K562 (cell line): Measurements from ENCODE around the gene MRPL4. TPM values are rescaled to one million over a fixed set of nuclear protein-coding genes. Genes with fewer than 3 reads are reported as not detected.

Experiments
- ATAC-seq: fragments of 200-7000 bp; cut with Tn5 transposase; 3 replicates; pipeline ENCODE4 v1.9.1; 2020; ENCODE audit warnings: moderate library complexity
- BruUV-seq: library from RNA; stranded (reverse); fragments of 400-500 nt; replicated peaks from 2 replicates; lab custom pipeline; 2021; lab: Mats Ljungman, UMichigan
- CTCF ChIA-PET: fragments of 300-600 bp; formaldehyde crosslinking; extraction: SDS; loops from one replicate; lab custom pipeline; 2021; ENCODE audit warnings: low intra/inter-chr PET ratio; lab: Yijun Ruan, JAX
- POLR2A ChIA-PET: fragments of 300-600, 350-650 bp; sonication (Branson Sonifier 250); formaldehyde crosslinking; extraction: SDS; loops from one replicate; lab custom pipeline; 2021; ENCODE audit warnings: antibody characterized with exemption, inconsistent platforms; lab: Yijun Ruan, JAX
- DNase-seq, 4 experiments: peaks; one replicate each; pipeline versions ENCODE4 v3.0.0 to v3.0.0-alpha.2; 2011 to 2018; ENCODE audit warnings: low spot score in 3 of 4, mixed read lengths in 3 of 4; ENCODE audit errors: extremely low read depth in 1 of 4
- FAIRE-seq: peaks from 2 replicates; lab custom pipeline; 2011; peaks lifted over from hg19 to GRCh38; lab: Jason Lieb, UNC
- H2AFZ ChIP-seq: 2 replicates; pipeline ENCODE4 v1.6.0; 2011; ENCODE audit warnings: low read depth, low read length, control low read depth, inconsistent platforms
- H3K27ac ChIP-seq: fragments of 200-600 bp; 3 replicates; pipeline ENCODE4 v1.8.0; 2011; ENCODE audit warnings: low read depth, mild to moderate bottlenecking, control low read depth, inconsistent platforms, low read length, moderate library complexity, mixed read lengths; ENCODE audit errors: extremely low read depth
- H3K27me3 ChIP-seq, 2 experiments: fragments of 300-600 bp in 1 of 2; 2 replicates in 1 of 2; 3 replicates in 1 of 2; pipeline versions ENCODE4 v1.6.0 to v1.8.0; 2011; ENCODE audit warnings: inconsistent platforms in 2 of 2, low read length in 2 of 2, mild to moderate bottlenecking in 1 of 2, mixed read lengths in 1 of 2, moderate library complexity in 1 of 2; ENCODE audit not compliant: control insufficient read depth in 2 of 2, insufficient read depth in 2 of 2
- H3K36me3 ChIP-seq: fragments of 300-600 bp; 3 replicates; pipeline ENCODE4 v1.8.0; 2011; ENCODE audit warnings: mild to moderate bottlenecking, low read length, inconsistent platforms; ENCODE audit not compliant: control insufficient read depth, insufficient read depth
- H3K4me1 ChIP-seq, 2 experiments: fragments of 200-600 bp in 1 of 2; replicated peaks in 1 of 2; 2 replicates in 1 of 2; 3 replicates in 1 of 2; pipeline versions ENCODE4 v1.5.1 to v1.8.0; 2011; ENCODE audit warnings: inconsistent platforms in 2 of 2, low read length in 2 of 2, mild to moderate bottlenecking in 1 of 2, mixed read lengths in 1 of 2, moderate library complexity in 1 of 2; ENCODE audit not compliant: control insufficient read depth in 2 of 2, insufficient read depth in 2 of 2
- H3K4me2 ChIP-seq: 2 replicates; pipeline ENCODE4 v1.6.1; 2011; ENCODE audit warnings: low read length, control low read depth, inconsistent platforms, mixed read lengths; ENCODE audit not compliant: insufficient read depth
- H3K4me3 ChIP-seq: fragments of 200-600 bp; sonication (generic), shearing (Covaris generic); 2 replicates; pipeline ENCODE4 v1.5.1; 2016; ENCODE audit warnings: control low read depth, inconsistent platforms
- H3K79me2 ChIP-seq: fragments of 200-600 bp; 3 replicates; pipeline ENCODE4 v1.8.0; 2011; ENCODE audit warnings: low read length, inconsistent platforms; ENCODE audit not compliant: control insufficient read depth, insufficient read depth
- H3K9ac ChIP-seq, 2 experiments: 2 replicates each; pipeline versions ENCODE4 v1.6.0 to v1.6.1; 2011; ENCODE audit warnings: low read depth in 2 of 2, low read length in 2 of 2, control low read depth in 1 of 2, inconsistent platforms in 1 of 2, mild to moderate bottlenecking in 1 of 2, mixed read lengths in 1 of 2; ENCODE audit not compliant: insufficient read depth in 1 of 2
- H3K9me1 ChIP-seq: one replicate; pipeline ENCODE4 v1.6.0; 2011; ENCODE audit warnings: inconsistent platforms, mild to moderate bottlenecking, low read length, moderate library complexity; ENCODE audit not compliant: control insufficient read depth, insufficient read depth
- H3K9me3 ChIP-seq: replicated peaks from 2 replicates; pipeline ENCODE4 v1.5.1; 2011; ENCODE audit warnings: low read depth, low read length, inconsistent platforms; ENCODE audit not compliant: control insufficient read depth, insufficient read depth
- H4K20me1 ChIP-seq: replicated peaks from 2 replicates; pipeline ENCODE4 v1.6.1; 2011; ENCODE audit warnings: low read length, inconsistent platforms, mixed read lengths; ENCODE audit not compliant: control insufficient read depth, insufficient read depth
- CHD2 ChIP-seq: IDR thresholded peaks from 2 replicates; pipeline ENCODE4 v1.6.1; 2011; ENCODE audit warnings: low read depth, low read length
- CXXC5 ChIP-seq: fragments of 250-450 bp; sonication (Bioruptor Pico); IDR thresholded peaks from 2 replicates; pipeline ENCODE4 v1.8.0; 2022; ENCODE audit warnings: inconsistent platforms, mild to moderate bottlenecking, moderate library complexity
- EP300 ChIP-seq: IDR thresholded peaks from 2 replicates; pipeline ENCODE4 v1.6.1; 2012; ENCODE audit warnings: low read length, improper control_type of control experiment
- FOXA1 ChIP-seq: fragments of 450-650 bp; IDR thresholded peaks from 2 replicates; pipeline ENCODE4 v1.6.1; 2016; ENCODE audit warnings: mild to moderate bottlenecking, borderline replicate concordance
- FOXJ3 ChIP-seq: sonication (generic); formaldehyde crosslinking; IDR thresholded peaks from 2 replicates; pipeline ENCODE4 v1.4.0; 2020; ENCODE audit warnings: mild to moderate bottlenecking, missing genetic modification reagents
- GABPB1 ChIP-seq: sonication (generic); formaldehyde crosslinking; IDR thresholded peaks from 2 replicates; pipeline ENCODE4 v1.8.0; 2022; ENCODE audit warnings: mild to moderate bottlenecking, missing genetic modification reagents
- GATA2 ChIP-seq: sonication (generic); formaldehyde crosslinking; IDR thresholded peaks from 2 replicates; pipeline ENCODE4 v1.4.0; 2020; ENCODE audit warnings: mild to moderate bottlenecking, missing genetic modification reagents
- HDAC8 ChIP-seq: fragments of 450-650 bp; IDR thresholded peaks from 2 replicates; pipeline ENCODE4 v1.6.1; 2016; ENCODE audit warnings: mild to moderate bottlenecking, missing genetic modification characterization, moderate library complexity, missing compliant biosample characterization
- MIER1 ChIP-seq: fragments of 450-650 bp; IDR thresholded peaks from 2 replicates; pipeline ENCODE4 v1.6.1; 2016; ENCODE audit warnings: antibody characterized with exemption, mild to moderate bottlenecking, low read depth
- RFX7 ChIP-seq: fragments of 250-450 bp; sonication (Bioruptor Pico); IDR thresholded peaks from 2 replicates; pipeline ENCODE4 v1.5.1; 2021; ENCODE audit warnings: mild to moderate bottlenecking
- SRF ChIP-seq, 2 experiments: fragments of 250-450, 450-650 bp in 1 of 2; sonication (Bioruptor Pico) in 1 of 2; sonication (generic) in 1 of 2; formaldehyde crosslinking; IDR thresholded peaks; 2 replicates each; pipeline versions ENCODE4 v1.5.0 to v1.5.1; 2020 to 2022; ENCODE audit warnings: mild to moderate bottlenecking in 1 of 2, missing genetic modification reagents in 1 of 2
- ZNF121 ChIP-seq: sonication (generic); formaldehyde crosslinking; conservative IDR thresholded peaks from 2 replicates; pipeline ENCODE4 v1.8.0; 2022; ENCODE audit warnings: missing genetic modification reagents
- ZNF174 ChIP-seq: fragments of 250-450 bp; sonication (Bioruptor Pico); IDR thresholded peaks from 2 replicates; pipeline ENCODE4 v1.4.0; 2020; ENCODE audit warnings: mild to moderate bottlenecking
- ZNF444 ChIP-seq: fragments of 250-450 bp; sonication (Bioruptor Pico); IDR thresholded peaks from 2 replicates; pipeline ENCODE4 v1.4.0; 2020; ENCODE audit warnings: mild to moderate bottlenecking, moderate library complexity
- ZNF77 ChIP-seq: fragments of 250-450 bp; sonication (Bioruptor Pico); IDR thresholded peaks from 2 replicates; pipeline ENCODE4 v1.5.0; 2020
- WGBS: fragments of 100-300 bp; shearing (Covaris generic); methylation state at CpG from one replicate; pipeline ENCODE4 v1.1.6; 2016; ENCODE audit warnings: low coverage, mixed read lengths; ENCODE audit not compliant: insufficient coverage; ENCODE audit errors: missing lambda C conversion rate; 5-methylcytosine and 5-hydroxymethylcytosine counted together
- in situ Hi-C: fragments of 300-500 bp; cut with MboI; formaldehyde crosslinking; loops from 4 replicates; pipeline ENCODE4 v1.15.0; 2018; ENCODE audit warnings: inconsistent platforms, mixed read lengths
- intact Hi-C: fragments of 100-400 bp; cut with micrococcal nuclease; formaldehyde crosslinking; loops from 2 replicates; pipeline ENCODE4 v1.14.2; 2022
- polyA plus RNA-seq, 8 experiments: library from polyadenylated mRNA; depleted of rRNA in 4 of 8; stranded (reverse) in 5 of 8; unstranded in 3 of 8; fragments of >200 nt; fragmentation: Nextera tagmentation in 2 of 8; fragmentation: Illumina TruSeq in 1 of 8; extraction: Ambion mirVana in 2 of 8; extraction: Trizol in 1 of 8; gene quantifications; 2 replicates each; pipeline versions ENCODE4 v1.2.1 to v1.2.3, GENCODE V29; 2011 to 2014; ENCODE audit warnings: inconsistent platforms in 1 of 8, missing spikeins in 1 of 8
- total RNA-seq, 7 experiments: library from RNA; depleted of rRNA in 6 of 7; stranded (reverse); fragments of >200 nt in 6 of 7; fragmentation: Illumina TruSeq in 2 of 7; extraction: Trizol in 2 of 7; gene quantifications; 2 replicates each; pipeline versions ENCODE4 v1.2.1 to v1.2.3, GENCODE V29; 2011 to 2021; ENCODE audit warnings: low replicate concordance in 1 of 7

MRPL4 gene
- total and polyA plus RNA-seq, 9 of the 15 experiments (the other 6 are each of a cell fraction or from before 2014, with no cell fraction given), result 1.4 to 239 (median 64.9) TPM

GRCh38 chr19:10224337-10224736, 27.7 kb upstream of the MRPL4 start:
- H3K79me2 ChIP-seq, result peaks cover 2% of the 10 kb centered on the region; the same call in 1 of the 3 replicates
- no peak overlapping the region for H3K4me3 ChIP-seq
- POLR2A ChIA-PET, result interaction anchor here (0.7 kb wide), 1 partner anchor 17 kb away, joined by 3 read pairs; no protein-coding TSS in a partner anchor
- peaks cover 11% of the 10 kb centered on the region; the same call in 1 of the 3 replicates for H3K36me3 ChIP-seq
- in situ Hi-C loops, result no loop called here
- no peaks in the 10 kb centered on the region for H3K27me3 ChIP-seq
- FAIRE-seq, result no peak
- TF ChIP-seq CHD2 (no peak), ZNF77 (no peak), GATA2 (no peak), MIER1 (no peak), HDAC8 (tag) (no peak), ZNF121 (CRISPR knock-in tag) (no peak), EP300 (no peak), FOXJ3 (no peak), GABPB1 (no peak), FOXA1 (no peak), ZNF444 (no peak), RFX7 (no peak), ZNF174 (CRISPR knock-in tag) (no peak), SRF (CRISPR knock-in tag; IDR thresholded peaks at IDR 0.05) (no peak), CXXC5 (CRISPR knock-in tag) (no peak)
- TF ChIP-seq, all 486 proteins: peak for 0
- no peak for ATAC-seq
- Histone ChIP-seq H4K20me1 (0 out of 2 replicates have a peak, but pooled peaks cover 4% of the 10 kb centered on the region), H2AFZ (no peak overlapping the region), H3K4me2 (no peak overlapping the region), H3K4me1 (peaks cover 7 to 26% of the 10 kb centered on the region in 2 experiments; a peak in 3 of 5 replicates), H3K9me1 (no peaks in the 10 kb centered on the region), H3K9me3 (no peaks in the 10 kb centered on the region), H3K9ac (peak overlapping the region in 1 of 2 experiments; percentile 42; a peak in 1 of 4 replicates), H3K27ac (no peak overlapping the region)
- BruUV-seq, result no TSS peak
- no peak for DNase-seq
- CTCF ChIA-PET, result interaction anchor here (0.6 kb wide), 1 partner anchor 8 kb away, joined by 3 read pairs; no protein-coding TSS in a partner anchor
- 96% methylated on average over 23 of the region's 23 CpGs for WGBS
- intact Hi-C loops, result no loop called here
